Natural killer cell (primary cell): ENCODE data around the gene TP53BP1. TPM values are rescaled to one million over a fixed set of nuclear protein-coding genes. Genes with fewer than 3 reads are reported as not detected.

ENCODE experiments used
- ATAC-seq, 3 donors: fragments of 150-1000 bp in 2 of 3; fragments of 200-7000 bp in 1 of 3; cut with Tn5 transposase; 1 replicate in 1 of 3; 2 replicates in 2 of 3; pipeline ENCODE4 v1.10.0; 2021; ENCODE audit warnings: mild to moderate bottlenecking in 2 of 3, moderate library complexity in 2 of 3
- DNase-seq, 2 donors: peaks; one replicate each; pipeline versions ENCODE4 v3.0.0 to v3.0.0-alpha.2; 2013 to 2021; ENCODE audit warnings: mixed read lengths in 1 of 2
- H3K27ac ChIP-seq: one replicate; pipeline ENCODE4 v1.5.1; 2013; ENCODE audit warnings: mild to moderate bottlenecking, low read length
- H3K27me3 ChIP-seq: one replicate; pipeline ENCODE4 v1.6.1; 2013; ENCODE audit warnings: low read length; ENCODE audit not compliant: control insufficient read depth, insufficient read depth
- H3K36me3 ChIP-seq: one replicate; pipeline ENCODE4 v1.6.1; 2013; ENCODE audit warnings: low read length; ENCODE audit not compliant: control insufficient read depth, insufficient read depth
- H3K4me1 ChIP-seq: one replicate; pipeline ENCODE4 v1.6.1; 2013; ENCODE audit warnings: low read length; ENCODE audit not compliant: control insufficient read depth, insufficient read depth
- H3K4me3 ChIP-seq: one replicate; pipeline ENCODE4 v1.5.1; 2013; ENCODE audit warnings: low read length
- H3K9me3 ChIP-seq: one replicate; pipeline ENCODE4 v1.6.1; 2013; ENCODE audit warnings: low read length; ENCODE audit not compliant: control insufficient read depth, insufficient read depth
- H3K27ac Mint-ChIP-seq, 2 donors: one replicate each; pipeline ENCODE4 v1.8.0; 2022; ENCODE audit warnings: mild to moderate bottlenecking in 2 of 2, mixed read lengths in 2 of 2, moderate library complexity in 1 of 2
- H3K27me3 Mint-ChIP-seq, 2 donors: one replicate each; pipeline ENCODE4 v1.8.0; 2022; ENCODE audit warnings: low read depth in 2 of 2, mixed read lengths in 2 of 2
- H3K36me3 Mint-ChIP-seq: one replicate; pipeline ENCODE4 v1.8.0; 2022; ENCODE audit warnings: mixed read lengths
- H3K4me1 Mint-ChIP-seq, 2 donors: one replicate each; pipeline ENCODE4 v1.8.0; 2022; ENCODE audit warnings: mixed read lengths in 2 of 2
- H3K4me3 Mint-ChIP-seq: one replicate; pipeline ENCODE4 v1.8.0; 2022; ENCODE audit warnings: mild to moderate bottlenecking, moderate library complexity, mixed read lengths
- H3K9me3 Mint-ChIP-seq, 2 donors: one replicate each; pipeline ENCODE4 v1.8.0; 2022; ENCODE audit warnings: mixed read lengths in 2 of 2
- CTCF ChIP-seq: fragments of 200-600 bp; IDR thresholded peaks from one replicate; pipeline ENCODE4 v1.8.0; 2022; ENCODE audit warnings: antibody characterized with exemption
- WGBS: methylation state at CpG from one replicate; pipeline ENCODE4 v1.1.7; 2013; ENCODE audit warnings: missing lambda C conversion rate; ENCODE audit not compliant: insufficient coverage; 5-methylcytosine and 5-hydroxymethylcytosine counted together
- intact Hi-C: fragments of 100-400 bp; cut with micrococcal nuclease; formaldehyde crosslinking; loops from one replicate; pipeline ENCODE4 v1.14.2; 2022
- total RNA-seq, 4 donors: library from RNA; stranded (reverse); fragments of 120-200 nt in 1 of 4; gene quantifications; one replicate each; pipeline versions ENCODE4 v1.2.3 to v1.2.4, GENCODE V29; 2013 to 2022

The TP53BP1 gene
- total RNA-seq, 3 donors from 2014 or later (not counting 1 experiment from before 2014, with no cell fraction given) = 27.9 to 32.9 (median 31.5) TPM

DNA sequence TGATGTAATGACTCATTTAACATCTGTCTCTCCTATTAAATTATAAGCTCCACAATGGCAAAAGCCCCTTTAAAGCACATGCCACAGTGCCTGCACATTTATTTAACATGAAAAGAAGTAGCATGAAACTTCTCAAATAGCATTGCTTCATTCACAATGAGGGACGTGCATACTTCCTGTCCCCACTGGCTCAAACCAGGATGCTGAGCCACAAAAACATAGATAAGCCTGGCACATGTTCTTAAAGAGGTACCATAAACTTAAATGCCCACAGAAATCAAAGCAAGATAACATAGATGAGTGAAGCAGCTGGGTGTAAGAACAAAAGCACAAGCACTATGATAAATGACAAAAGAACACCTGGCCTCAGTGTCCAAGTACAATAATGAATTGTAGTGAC is 3.8 kb downstream of the TP53BP1 start:
- H3K4me1 Mint-ChIP-seq = peaks cover 24 to 28% of the 10 kb centered on the region in 2 donors
- no peak for ATAC-seq
- Histone ChIP-seq H3K4me1 (peaks cover 4% of the 10 kb centered on the region), H3K9me3 (no peaks in the 10 kb centered on the region), H3K27me3 (no peaks in the 10 kb centered on the region), H3K27ac (no peak overlapping the region), H3K4me3 (no peak overlapping the region), H3K36me3 (peaks cover 4% of the 10 kb centered on the region)
- no peak overlapping the region for H3K27ac Mint-ChIP-seq
- peaks cover 7% of the 10 kb centered on the region for H3K36me3 Mint-ChIP-seq
- WGBS = 20% methylated on average over 1 of the region's 1 CpG
- no peaks in the 10 kb centered on the region for H3K9me3 Mint-ChIP-seq
- intact Hi-C loops = no loop called here
- TF ChIP-seq CTCF = no peak
- no peak overlapping the region for H3K4me3 Mint-ChIP-seq
- DNase-seq = no peak
- H3K27me3 Mint-ChIP-seq = no peaks in the 10 kb centered on the region

DNA sequence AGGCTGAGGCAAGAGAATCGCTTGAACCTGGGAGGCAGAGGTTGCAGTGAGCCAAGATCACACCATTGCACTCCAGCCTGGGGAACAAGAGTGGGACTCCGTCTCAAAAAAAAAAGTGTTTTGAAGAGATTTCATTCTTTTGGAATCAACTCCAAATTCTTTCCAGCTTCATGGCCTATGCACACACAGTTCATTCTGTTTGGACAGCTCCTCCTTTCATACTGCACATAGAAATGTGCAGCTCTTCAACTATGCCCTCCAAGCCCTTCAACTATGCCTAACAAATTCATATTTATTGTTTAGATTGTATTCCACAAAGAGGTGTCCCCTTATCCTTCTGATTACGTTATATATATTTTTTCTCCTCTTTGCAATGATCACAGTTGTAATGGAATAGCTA is 4.2 kb downstream of the TP53BP1 start:
- Histone ChIP-seq H3K9me3 (no peaks in the 10 kb centered on the region), H3K36me3 (peaks cover 6% of the 10 kb centered on the region), H3K27me3 (no peaks in the 10 kb centered on the region), H3K4me3 (no peak overlapping the region), H3K27ac (no peak overlapping the region), H3K4me1 (peaks cover 4% of the 10 kb centered on the region)
- no peak for TF ChIP-seq CTCF
- WGBS = 100% methylated on average over 2 of the region's 3 CpGs
- Mint-ChIP-seq H3K36me3 (peaks cover 7% of the 10 kb centered on the region), H3K4me3 (no peak overlapping the region), H3K27ac (no peak overlapping the region), H3K9me3 (no peaks in the 10 kb centered on the region), H3K27me3 (no peaks in the 10 kb centered on the region), H3K4me1 (peaks cover 23 to 28% of the 10 kb centered on the region in 2 donors)
- no peak for ATAC-seq
- intact Hi-C loops = no loop called here
- no peak for DNase-seq

- DNase-seq (no peak), ATAC-seq (no peak)
- Histone ChIP-seq H3K4me1 (no peaks in the 10 kb centered on the region), H3K4me3 (no peak overlapping the region), H3K27me3 (no peaks in the 10 kb centered on the region), H3K36me3 (peaks cover 6% of the 10 kb centered on the region), H3K27ac (no peak overlapping the region), H3K9me3 (no peaks in the 10 kb centered on the region)
- TF ChIP-seq CTCF = no peak
- Mint-ChIP-seq H3K9me3 (no peaks in the 10 kb centered on the region), H3K4me1 (peaks cover 14 to 17% of the 10 kb centered on the region in 2 donors), H3K27ac (no peak overlapping the region), H3K36me3 (no peaks in the 10 kb centered on the region), H3K4me3 (no peak overlapping the region), H3K27me3 (no peaks in the 10 kb centered on the region)
- intact Hi-C loops = no loop called here
- 91% methylated on average over 6 of the region's 6 CpGs for WGBS
These were observed 5.6 kb downstream of the TP53BP1 start for GRCh38 chr15:43487271-43487895.

DNA sequence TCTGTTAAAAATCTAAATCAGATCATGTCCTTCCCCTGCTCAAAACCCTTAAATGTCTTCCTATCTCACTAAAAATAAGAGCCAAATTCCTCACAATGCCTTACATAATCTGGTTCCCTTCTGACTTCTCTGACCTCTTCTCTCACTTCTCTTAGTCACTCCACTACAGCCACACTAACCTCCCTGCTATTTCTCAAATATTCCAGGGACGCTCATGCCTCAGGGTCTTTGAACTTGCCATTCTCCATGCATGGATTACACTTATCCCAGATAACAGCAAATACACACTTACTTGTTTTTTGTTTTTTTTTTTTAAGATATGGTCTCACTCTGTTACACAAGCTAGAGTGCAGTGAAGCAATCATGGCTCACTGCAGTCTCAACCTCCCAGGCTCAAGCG is 8.5 kb downstream of the TP53BP1 start:
- Mint-ChIP-seq H3K4me1 (peaks cover 7 to 9% of the 10 kb centered on the region in 2 donors), H3K27ac (no peak overlapping the region), H3K4me3 (no peak overlapping the region), H3K9me3 (no peaks in the 10 kb centered on the region), H3K27me3 (no peaks in the 10 kb centered on the region), H3K36me3 (no peaks in the 10 kb centered on the region)
- no peak for ATAC-seq
- H3K4me3 ChIP-seq = no peak overlapping the region
- intact Hi-C loops = no loop called here
- H3K27ac ChIP-seq = no peak overlapping the region
- no peak for DNase-seq
- no peaks in the 10 kb centered on the region for H3K9me3 ChIP-seq
- H3K4me1 ChIP-seq = no peaks in the 10 kb centered on the region
- H3K27me3 ChIP-seq = no peaks in the 10 kb centered on the region
- WGBS = 97% methylated on average over 2 of the region's 2 CpGs
- peaks cover 15% of the 10 kb centered on the region for H3K36me3 ChIP-seq
- TF ChIP-seq CTCF = no peak
